ENCODE measurements around the gene CTIF. TPM values are rescaled to one million over a fixed set of nuclear protein-coding genes. Genes with fewer than 3 reads are reported as not detected.

The CTIF gene
- total RNA-seq, 4 donors from 2014 or later = 14.1 to 78.2 (median 18.4) TPM

- H3K4me1 ChIP-seq = peaks cover 0 to 3% (median 0%) of the 10 kb centered on the region in 4 donors
- H3K36me3 ChIP-seq = no peaks in the 10 kb centered on the region
- H3K27me3 ChIP-seq = no peaks in the 10 kb centered on the region
- H3K4me3 ChIP-seq = no peak overlapping the region
- WGBS, 2 donors (ENCODE audit: low coverage in 1 of 2) = 91 to 100% methylated on average over 1 of the region's 1 CpG
- in situ Hi-C loops (cut with MboI; ENCODE audit: low pct_ligation_motif_present in 1 of 4, low pct_unique_long_range_greater_than_20kb in 1 of 4, low sequenced_read_pairs in 3 of 4) = no loop called here
- H3K27ac ChIP-seq = no peak overlapping the region
- intact Hi-C loops (cut with DNase I; ENCODE audit: low total_unique reads) = no loop called here
- no peaks in the 10 kb centered on the region for H3K9me3 ChIP-seq
- DNase-seq = no peak
- no peak for TF ChIP-seq POLR2A (IDR thresholded peaks at IDR 0.05)
- TF ChIP-seq CTCF (IDR thresholded peaks at IDR 0.05) = no peak
- no peak for TF ChIP-seq POLR2AphosphoS5 (IDR thresholded peaks at IDR 0.05)
- no peak for TF ChIP-seq EP300 (IDR thresholded peaks at IDR 0.05; ENCODE audit: low read depth)
Measured at GRCh38 chr18:48880931-48881330, 342.1 kb downstream of the CTIF start.

- no peaks in the 10 kb centered on the region for H3K9me3 ChIP-seq
- no peak overlapping the region for H3K4me3 ChIP-seq
- no peak for TF ChIP-seq POLR2AphosphoS5 (IDR thresholded peaks at IDR 0.05)
- no peak for TF ChIP-seq EP300 (IDR thresholded peaks at IDR 0.05; ENCODE audit: low read depth)
- no peak for TF ChIP-seq CTCF (IDR thresholded peaks at IDR 0.05)
- no peak for TF ChIP-seq POLR2A (IDR thresholded peaks at IDR 0.05)
- in situ Hi-C loops (cut with MboI; ENCODE audit: low pct_ligation_motif_present in 1 of 4, low pct_unique_long_range_greater_than_20kb in 1 of 4, low sequenced_read_pairs in 3 of 4) (no loop called here), intact Hi-C loops (cut with DNase I; ENCODE audit: low total_unique reads) (no loop called here)
- H3K36me3 ChIP-seq = no peaks in the 10 kb centered on the region
- H3K27me3 ChIP-seq = no peaks in the 10 kb centered on the region
- DNase-seq = no peak
- 94 to 100% methylated on average over 1 to 4 of the region's 4 CpGs for WGBS, 2 donors (ENCODE audit: low coverage in 1 of 2)
- peaks cover 0 to 3% (median 0%) of the 10 kb centered on the region in 4 donors for H3K4me1 ChIP-seq
- H3K27ac ChIP-seq = no peak overlapping the region
Measured at GRCh38 chr18:48882379-48882778, 343.5 kb downstream of the CTIF start.

GRCh38 chr18:48884306-48884705, 345.5 kb downstream of the CTIF start:
- Histone ChIP-seq H3K4me3 (no peak overlapping the region), H3K9me3 (no peaks in the 10 kb centered on the region), H3K27ac (no peak overlapping the region), H3K4me1 (peaks cover 0 to 5% (median 2%) of the 10 kb centered on the region in 4 donors), H3K27me3 (no peaks in the 10 kb centered on the region), H3K36me3 (no peaks in the 10 kb centered on the region)
- in situ Hi-C loops (cut with MboI; ENCODE audit: low pct_ligation_motif_present in 1 of 4, low pct_unique_long_range_greater_than_20kb in 1 of 4, low sequenced_read_pairs in 3 of 4) = no loop called here
- no peak for DNase-seq
- WGBS, 2 donors (ENCODE audit: low coverage in 1 of 2) = 92% methylated on average over 4 of the region's 4 CpGs; no CpG with 5 or more reads in 1 of the 2 donors
- intact Hi-C loops (cut with DNase I; ENCODE audit: low total_unique reads) = no loop called here
- TF ChIP-seq CTCF (IDR thresholded peaks at IDR 0.05) = no peak
- TF ChIP-seq POLR2A (IDR thresholded peaks at IDR 0.05) = no peak
- TF ChIP-seq EP300 (IDR thresholded peaks at IDR 0.05; ENCODE audit: low read depth) = no peak
- TF ChIP-seq POLR2AphosphoS5 (IDR thresholded peaks at IDR 0.05) = no peak

- no peaks in the 10 kb centered on the region for H3K36me3 ChIP-seq
- no peak overlapping the region for H3K27ac ChIP-seq
- intact Hi-C loops (cut with DNase I; ENCODE audit: low total_unique reads) = no loop called here
Measured at GRCh38 chr18:48884771-48885170, 345.9 kb downstream of the CTIF start.

More at GRCh38 chr18:48884771-48885170, 345.9 kb downstream of the CTIF start:
- 78 to 89% methylated on average over 2 to 4 of the region's 4 CpGs for WGBS, 2 donors (ENCODE audit: low coverage in 1 of 2)
- DNase-seq = no peak
- Histone ChIP-seq H3K4me3 (no peak overlapping the region), H3K4me1 (peaks cover 0 to 7% (median 4%) of the 10 kb centered on the region in 4 donors), H3K27me3 (no peaks in the 10 kb centered on the region), H3K9me3 (no peaks in the 10 kb centered on the region)
- no peak for TF ChIP-seq EP300 (IDR thresholded peaks at IDR 0.05; ENCODE audit: low read depth)
- in situ Hi-C loops (cut with MboI; ENCODE audit: low pct_ligation_motif_present in 1 of 4, low pct_unique_long_range_greater_than_20kb in 1 of 4, low sequenced_read_pairs in 3 of 4) = no loop called here

Data from transverse colon (tissue), 4 donors.